Endothelial cell of umbilical vein (primary cell): Measurements from ENCODE around the gene INHBE. TPM values are rescaled to one million over a fixed set of nuclear protein-coding genes. Genes with fewer than 3 reads are reported as not detected.
"Not testable (repeated sequence)": the region's sequence is repeated elsewhere in the genome, so short reads cannot be mapped to it uniquely, and the experiment has no call there.

Experiments used
- BruUV-seq: library from RNA; stranded (reverse); fragments of 400-500 nt; replicated peaks from 2 replicates; lab custom pipeline; 2021; lab: Mats Ljungman, UMichigan
- CTCF ChIA-PET: fragments of 300-600, 350-600 bp; sonication (Branson Sonifier 250); formaldehyde crosslinking; loops from one replicate; lab custom pipeline; 2021; ENCODE audit warnings: antibody characterized with exemption, inconsistent platforms; lab: Charles Lee
- POLR2A ChIA-PET: fragments of 300-600, 350-600 bp; sonication (Branson Sonifier 250); formaldehyde crosslinking; loops from one replicate; lab custom pipeline; 2021; ENCODE audit warnings: antibody characterized with exemption, inconsistent platforms; lab: Charles Lee
- DNase-seq: peaks from one replicate; pipeline ENCODE4 v3.0.0-alpha.2; 2011; ENCODE audit warnings: low read depth, low spot score
- FAIRE-seq: peaks from 2 replicates; lab custom pipeline; 2011; peaks lifted over from hg19 to GRCh38; lab: Jason Lieb, UNC
- H2AFZ ChIP-seq: 2 replicates; pipeline ENCODE4 v1.6.0; 2012; ENCODE audit warnings: low read depth, low read length, control low read depth, inconsistent platforms
- H3K27ac ChIP-seq: 2 replicates; pipeline ENCODE4 v1.5.1; 2011; ENCODE audit warnings: low read depth, mild to moderate bottlenecking, control low read depth, low read length, moderate library complexity; ENCODE audit not compliant: insufficient read depth
- H3K27me3 ChIP-seq, 2 experiments: 2 replicates each; pipeline versions ENCODE4 v1.6.0 to v1.6.1; 2011; ENCODE audit warnings: low read length in 2 of 2, mixed read lengths in 1 of 2; ENCODE audit not compliant: control insufficient read depth in 2 of 2, insufficient read depth in 2 of 2
- H3K36me3 ChIP-seq, 2 experiments: 2 replicates in 1 of 2; 3 replicates in 1 of 2; pipeline ENCODE4 v1.5.1; 2011; ENCODE audit warnings: low read length in 2 of 2, mild to moderate bottlenecking in 1 of 2, moderate library complexity in 1 of 2; ENCODE audit not compliant: control insufficient read depth in 2 of 2, insufficient read depth in 2 of 2; ENCODE audit errors: extremely low read depth in 1 of 2
- H3K4me1 ChIP-seq: 3 replicates; pipeline ENCODE4 v1.5.1; 2011; ENCODE audit warnings: mild to moderate bottlenecking, low read length; ENCODE audit not compliant: control insufficient read depth, insufficient read depth; ENCODE audit errors: extremely low read depth
- H3K4me2 ChIP-seq: 2 replicates; pipeline ENCODE4 v1.6.1; 2011; ENCODE audit warnings: low read length, control low read depth, mixed read lengths; ENCODE audit not compliant: insufficient read depth
- H3K4me3 ChIP-seq, 3 experiments: fragments of 200-600 bp in 1 of 3; sonication (generic), shearing (Covaris generic) in 1 of 3; replicated peaks in 1 of 3; 2 replicates each; pipeline ENCODE4 v1.5.1; 2011 to 2016; ENCODE audit warnings: control low read depth in 3 of 3, low read length in 3 of 3, mild to moderate bottlenecking in 2 of 3, inconsistent platforms in 1 of 3, low read depth in 1 of 3, moderate library complexity in 1 of 3; ENCODE audit not compliant: insufficient read depth in 1 of 3
- H3K79me2 ChIP-seq: 2 replicates; pipeline ENCODE4 v1.6.0; 2012; ENCODE audit warnings: low read length, inconsistent platforms; ENCODE audit not compliant: control insufficient read depth, insufficient read depth
- H3K9ac ChIP-seq: replicated peaks from 2 replicates; pipeline ENCODE3; 2011; ENCODE audit warnings: low read length, control low read depth; ENCODE audit not compliant: insufficient read depth; ENCODE audit errors: extremely low read depth
- H3K9me1 ChIP-seq: replicated peaks from 3 replicates; pipeline ENCODE4 v1.6.0; 2011; ENCODE audit warnings: mild to moderate bottlenecking, low read length; ENCODE audit not compliant: control insufficient read depth, insufficient read depth; ENCODE audit errors: extremely low read depth
- H3K9me3 ChIP-seq: replicated peaks from 2 replicates; pipeline ENCODE4 v1.5.1; 2012; ENCODE audit warnings: low read length, inconsistent platforms; ENCODE audit not compliant: control insufficient read depth, insufficient read depth
- H4K20me1 ChIP-seq: replicated peaks from 2 replicates; pipeline ENCODE3; 2011; ENCODE audit warnings: mild to moderate bottlenecking, low read length; ENCODE audit not compliant: control insufficient read depth, insufficient read depth; ENCODE audit errors: extremely low read depth
- JUN ChIP-seq: IDR thresholded peaks from 2 replicates; pipeline ENCODE4 v1.6.1; 2011; ENCODE audit warnings: borderline replicate concordance, low read depth; ENCODE audit not compliant: insufficient read length, insufficient read depth
- dilution Hi-C: fragments of 300-500 bp; cut with MboI; formaldehyde crosslinking; loops from one replicate; pipeline ENCODE4 v1.15.0; 2019; ENCODE audit warnings: low sequenced_read_pairs; ENCODE audit not compliant: extremely low pct_ligation_motif_present
- intact Hi-C: fragments of 100-400 bp; cut with micrococcal nuclease; formaldehyde crosslinking; loops from one replicate; pipeline ENCODE4 v1.10.0; 2022
- polyA plus RNA-seq, 4 experiments: library from polyadenylated mRNA; depleted of rRNA in 3 of 4; stranded (reverse) in 3 of 4; unstranded in 1 of 4; fragments of >200 nt; gene quantifications; 2 replicates each; pipeline versions ENCODE4 v1.2.1 to v1.2.3, GENCODE V29; 2011 to 2012; ENCODE audit warnings: missing spikeins in 1 of 4
- total RNA-seq: library from RNA; stranded (reverse); gene quantifications from 2 replicates; pipeline ENCODE4 v1.2.3, GENCODE V29; 2021

INHBE gene
- total and polyA plus RNA-seq, 2 donors (not counting 3 experiments of a cell fraction or from before 2014, with no cell fraction given) = not detected

- TF ChIP-seq JUN = no peak
- Histone ChIP-seq H3K27ac (no peak overlapping the region), H3K9me1 (no peaks in the 10 kb centered on the region), H3K4me1 (no peaks in the 10 kb centered on the region), H2AFZ (no peak overlapping the region), H4K20me1 (no peaks in the 10 kb centered on the region), H3K9me3 (no peaks in the 10 kb centered on the region), H3K79me2 (peaks cover 5% of the 10 kb centered on the region), H3K4me2 (no peak overlapping the region), H3K4me3 (no peak overlapping the region), H3K27me3 (no peaks in the 10 kb centered on the region), H3K36me3 (no peaks in the 10 kb centered on the region), H3K9ac (no peak overlapping the region)
- DNase-seq (no peak), FAIRE-seq (no peak)
- POLR2A ChIA-PET = no interaction called here
- no TSS peak for BruUV-seq
- intact Hi-C loops = no loop called here
- CTCF ChIA-PET = interaction anchor here (1.0 to 1.1 kb wide), 2 partner anchors 9 to 32 kb away, joined by 4 to 5 read pairs; no protein-coding TSS in a partner anchor
- dilution Hi-C loops = no loop called here
These were observed 34.6 kb upstream of the INHBE start for GRCh38 chr12:57420482-57420881.

DNA sequence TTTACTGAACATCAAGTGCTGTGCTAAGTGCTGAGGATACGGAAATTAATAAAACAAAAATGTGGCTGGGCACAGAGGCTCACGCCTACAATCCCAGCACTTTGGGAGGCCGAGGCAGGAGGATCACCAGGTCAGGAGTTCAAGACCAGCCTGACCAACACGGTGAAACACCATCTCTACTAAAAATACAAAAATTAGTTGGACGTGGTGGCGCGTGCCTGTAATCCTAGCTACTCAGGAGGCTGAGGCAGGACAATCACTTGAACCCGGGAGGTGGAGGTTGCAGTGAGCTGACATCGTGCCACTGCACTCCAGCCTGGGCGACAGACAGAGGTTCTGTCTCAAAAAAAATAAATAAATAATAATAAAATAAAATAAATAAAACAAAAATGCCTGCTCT, 28.2 kb upstream of the INHBE start:
- BruUV-seq, H3K27me3 ChIP-seq, H2AFZ ChIP-seq, FAIRE-seq, H3K4me3 ChIP-seq, H3K9me1 ChIP-seq, POLR2A ChIA-PET, H3K27ac ChIP-seq, intact Hi-C loops, CTCF ChIA-PET, DNase-seq, H3K4me1 ChIP-seq, H4K20me1 ChIP-seq, H3K4me2 ChIP-seq, dilution Hi-C loops, H3K9me3 ChIP-seq, H3K9ac ChIP-seq, H3K36me3 ChIP-seq: not testable (repeated sequence)
- peaks cover 23% of the 10 kb centered on the region for H3K79me2 ChIP-seq
